Common myeloid progenitor, CD34-positive (primary cell): ENCODE results near the gene ZNF544.
"Not testable (repeated sequence)": the region's sequence is repeated elsewhere in the genome, so short reads cannot be mapped to it uniquely, and the experiment has no call there.

Experiments
- CTCF ChIA-PET: fragments of 350-600 bp; sonication (Branson Sonifier 250); formaldehyde crosslinking; loops from one replicate; lab custom pipeline; 2021; ENCODE audit warnings: antibody characterized with exemption; lab: Charles Lee
- POLR2A ChIA-PET: fragments of 350-600 bp; sonication (Branson Sonifier 250); formaldehyde crosslinking; loops from one replicate; lab custom pipeline; 2021; ENCODE audit warnings: antibody characterized with exemption; lab: Charles Lee
- DNase-seq, 3 donors: peaks; one replicate each; pipeline versions ENCODE4 v3.0.0 to v3.0.0-alpha.2; 2013
- H3K27ac ChIP-seq, 2 experiments: 1 replicate in 1 of 2; 2 replicates in 1 of 2; pipeline ENCODE4 v1.7.0; 2013; ENCODE audit warnings: inconsistent platforms in 2 of 2, low read length in 2 of 2, mild to moderate bottlenecking in 2 of 2, low read depth in 1 of 2, moderate library complexity in 1 of 2; ENCODE audit not compliant: severe bottlenecking in 2 of 2, insufficient read depth in 1 of 2, poor library complexity in 1 of 2
- H3K27me3 ChIP-seq, 5 experiments: replicated peaks in 2 of 5; 1 replicate in 3 of 5; 2 replicates in 2 of 5; pipeline versions ENCODE4 v1.6.1 to v1.7.0; 2013; ENCODE audit warnings: low read length in 4 of 5, mild to moderate bottlenecking in 2 of 5, moderate library complexity in 2 of 5, inconsistent platforms in 1 of 5; ENCODE audit not compliant: insufficient read depth in 5 of 5, control insufficient read depth in 4 of 5
- H3K36me3 ChIP-seq, 4 experiments: 1 replicate in 2 of 4; 2 replicates in 2 of 4; pipeline versions ENCODE4 v1.6.1 to v1.7.0; 2013; ENCODE audit warnings: low read length in 3 of 4, control low read depth in 1 of 4, mild to moderate bottlenecking in 1 of 4; ENCODE audit not compliant: control insufficient read depth in 4 of 4, insufficient read depth in 4 of 4
- H3K4me1 ChIP-seq, 4 experiments: 1 replicate in 3 of 4; 2 replicates in 1 of 4; pipeline versions ENCODE4 v1.6.1 to v1.7.1; 2013; ENCODE audit warnings: low read length in 3 of 4, mild to moderate bottlenecking in 3 of 4, control low read depth in 1 of 4, inconsistent platforms in 1 of 4, moderate library complexity in 1 of 4; ENCODE audit not compliant: control insufficient read depth in 4 of 4, insufficient read depth in 4 of 4; ENCODE audit errors: control extremely low read depth in 1 of 4
- H3K4me3 ChIP-seq, 7 experiments: 1 replicate in 4 of 7; 2 replicates in 3 of 7; pipeline versions ENCODE4 v1.5.1 to v1.7.0; 2013; ENCODE audit warnings: mild to moderate bottlenecking in 7 of 7, low read length in 6 of 7, moderate library complexity in 6 of 7, inconsistent platforms in 2 of 7, low read depth in 2 of 7, control low read depth in 1 of 7; ENCODE audit not compliant: insufficient read depth in 4 of 7, control insufficient read depth in 1 of 7; ENCODE audit errors: extremely low read depth in 1 of 7
- H3K9me3 ChIP-seq, 5 experiments: 1 replicate in 4 of 5; 2 replicates in 1 of 5; pipeline versions ENCODE4 v1.6.1 to v1.7.1; 2013; ENCODE audit warnings: low read length in 4 of 5, mild to moderate bottlenecking in 2 of 5, inconsistent platforms in 1 of 5, low read depth in 1 of 5, moderate library complexity in 1 of 5; ENCODE audit not compliant: control insufficient read depth in 4 of 5, insufficient read depth in 2 of 5; ENCODE audit errors: control extremely low read depth in 1 of 5
- WGBS: methylation state at CpG from one replicate; pipeline ENCODE4 v1.1.5; 2013; ENCODE audit not compliant: insufficient coverage; 5-methylcytosine and 5-hydroxymethylcytosine counted together

ZNF544 gene

DNA sequence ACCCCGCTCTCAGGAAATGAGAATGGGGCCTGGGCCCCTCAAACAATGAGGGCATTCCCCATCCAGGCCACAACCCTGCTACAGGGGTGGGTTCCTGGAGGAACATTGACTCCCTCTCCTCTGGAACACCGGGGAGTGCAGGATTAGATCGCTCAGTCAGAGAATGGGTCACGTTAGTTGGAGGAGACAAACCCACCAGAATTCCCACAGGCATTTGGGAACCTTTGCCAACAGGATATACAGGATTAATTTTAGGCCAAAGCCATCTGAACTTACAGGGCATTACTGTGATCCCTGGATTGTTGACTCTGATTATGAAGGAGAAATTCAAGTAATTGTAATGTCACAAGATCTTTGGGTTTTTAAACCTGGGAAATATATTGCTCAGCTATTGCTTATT, 79.0 kb downstream of the ZNF544 start:
- ChIA-PET CTCF (interaction anchor here (2.0 kb wide), 1 partner anchor 9 kb away, joined by 7 read pairs; no protein-coding TSS in a partner anchor), POLR2A (no interaction called here)
- H3K4me1 ChIP-seq: peaks cover 0 to 17% (median 14%) of the 10 kb centered on the region in 4 experiments
- H3K27me3 ChIP-seq: no peaks in the 10 kb centered on the region
- H3K27ac ChIP-seq: no peak overlapping the region
- no peak for DNase-seq
- H3K4me3 ChIP-seq: no peak overlapping the region
- 100% methylated on average over 1 of the region's 4 CpGs for WGBS
- peaks cover 2 to 24% (median 8%) of the 10 kb centered on the region in 5 experiments for H3K9me3 ChIP-seq
- H3K36me3 ChIP-seq: peaks cover 22 to 60% (median 55%) of the 10 kb centered on the region in 4 experiments

DNA sequence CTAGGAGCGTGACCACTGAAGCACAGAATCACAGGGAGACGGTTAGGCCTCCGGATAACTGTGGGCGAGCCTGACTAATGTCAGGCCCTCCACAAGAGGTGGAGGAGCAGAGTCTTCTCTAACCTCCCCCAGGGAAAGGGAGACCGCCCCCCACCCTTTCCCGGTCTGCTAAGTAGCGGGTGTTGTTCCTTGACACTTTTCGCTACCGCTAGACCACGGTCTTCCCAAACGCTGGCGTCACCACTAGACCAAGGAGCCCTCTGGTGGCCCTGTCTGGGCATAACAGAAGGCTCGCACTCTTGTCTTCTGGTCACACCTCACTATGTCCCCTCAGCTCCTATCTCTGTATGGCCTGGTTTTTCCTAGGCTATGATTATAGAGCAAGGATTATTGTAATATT, 82.0 kb downstream of the ZNF544 start:
- H3K27ac ChIP-seq, DNase-seq, H3K27me3 ChIP-seq, H3K4me1 ChIP-seq, H3K4me3 ChIP-seq, CTCF ChIA-PET, POLR2A ChIA-PET: not testable (repeated sequence)
- 96% methylated on average over 3 of the region's 13 CpGs for WGBS
- H3K9me3 ChIP-seq: peaks cover 1 to 30% (median 14%) of the 10 kb centered on the region in 5 experiments
- H3K36me3 ChIP-seq: peaks cover 36 to 85% (median 77%) of the 10 kb centered on the region in 4 experiments

DNA sequence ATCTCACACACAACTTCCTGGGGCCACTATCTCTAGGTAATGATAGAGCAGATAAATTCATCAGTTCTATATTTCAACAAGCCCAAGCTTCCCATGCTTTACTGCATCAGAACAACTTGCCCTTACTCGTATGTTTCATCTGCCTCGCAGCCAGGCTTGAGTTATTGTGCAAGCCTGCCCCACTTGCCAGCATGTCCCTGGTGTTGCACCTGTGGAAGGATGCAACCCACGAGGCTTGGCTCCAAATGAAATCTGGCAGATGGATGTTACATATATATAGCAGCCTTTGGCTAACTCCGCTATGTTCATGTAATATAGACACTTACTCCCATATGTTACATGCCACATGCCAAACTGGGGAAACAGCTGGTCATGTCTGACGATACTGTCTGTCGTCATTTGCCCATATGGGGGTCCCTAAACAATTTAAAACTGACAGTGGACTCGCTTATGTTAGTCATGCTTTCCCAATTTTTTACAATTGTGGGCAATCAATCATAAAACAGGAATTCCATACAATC, 82.7 kb downstream of the ZNF544 start:
- no peaks in the 10 kb centered on the region for H3K27me3 ChIP-seq
- ChIA-PET CTCF (no interaction called here), POLR2A (no interaction called here)
- peaks cover 36 to 87% (median 81%) of the 10 kb centered on the region in 4 experiments for H3K36me3 ChIP-seq
- peaks cover 1 to 27% (median 14%) of the 10 kb centered on the region in 5 experiments for H3K9me3 ChIP-seq
- no peak for DNase-seq
- H3K4me1 ChIP-seq: peaks cover 0 to 2% (median under 1%) of the 10 kb centered on the region in 4 experiments
- H3K4me3 ChIP-seq: no peak overlapping the region
- no peak overlapping the region for H3K27ac ChIP-seq
- 100% methylated on average over 6 of the region's 7 CpGs for WGBS
